Neuron (in vitro differentiated cells): ENCODE data around the gene SIX1.

Source experiments
- H2AFZ ChIP-seq: one replicate; pipeline ENCODE4 v1.6.1; 2013; ENCODE audit warnings: low read depth, mild to moderate bottlenecking, inconsistent platforms, low read length, moderate library complexity
- H3K27me3 ChIP-seq: one replicate; pipeline ENCODE4 v1.6.1; 2013; ENCODE audit warnings: low read length; ENCODE audit not compliant: insufficient read depth
- H3K36me3 ChIP-seq: one replicate; pipeline ENCODE4 v1.6.1; 2013; ENCODE audit warnings: low read length; ENCODE audit not compliant: insufficient read depth
- H3K4me1 ChIP-seq: one replicate; pipeline ENCODE4 v1.6.1; 2013; ENCODE audit warnings: low read length; ENCODE audit not compliant: insufficient read depth
- H3K4me3 ChIP-seq: 2 replicates; pipeline ENCODE4 v1.5.1; 2013; ENCODE audit warnings: mild to moderate bottlenecking, low read length, moderate library complexity
- H3K9me3 ChIP-seq: one replicate; pipeline ENCODE4 v1.6.1; 2013; ENCODE audit warnings: low read length

The SIX1 gene

DNA sequence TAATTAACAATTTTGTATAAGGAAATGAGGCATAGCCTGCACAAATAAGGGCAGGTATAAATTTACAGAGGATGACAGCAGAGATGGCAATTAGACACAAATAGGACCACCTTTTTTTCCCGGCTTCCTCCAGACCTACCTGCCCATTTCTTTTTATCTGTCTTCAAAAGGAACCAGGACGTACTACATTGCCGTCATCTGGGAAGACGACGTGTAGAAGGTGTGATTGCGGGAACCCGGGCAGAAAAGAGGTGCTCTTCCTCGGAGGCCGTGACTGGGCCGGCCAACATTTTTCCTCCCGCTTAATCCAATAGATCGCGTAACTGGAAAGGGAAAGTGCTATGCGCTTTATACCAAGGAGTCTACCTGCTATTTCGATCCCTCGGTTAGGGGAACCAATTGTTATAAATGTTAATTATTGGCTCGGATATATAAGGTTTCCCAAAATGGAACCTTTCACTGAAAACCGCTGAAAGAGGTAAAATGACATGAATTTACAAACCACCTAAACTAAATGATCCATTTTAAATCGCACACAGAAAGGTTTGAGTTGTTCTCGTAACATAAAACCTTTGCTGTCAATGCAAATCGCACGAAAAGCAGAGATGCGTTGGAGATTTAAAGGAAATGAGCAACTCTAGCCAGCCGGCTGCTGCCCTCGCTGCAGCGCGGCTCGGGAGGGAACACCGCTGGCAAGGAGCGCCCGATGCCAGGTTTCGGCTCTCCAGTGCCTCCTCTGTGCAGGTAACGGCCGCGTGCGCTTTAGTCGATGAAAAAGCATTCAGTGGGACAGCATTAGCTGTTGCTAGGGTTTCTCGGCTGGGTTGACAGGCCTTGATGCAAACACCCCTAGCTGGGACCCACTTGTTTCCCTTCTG is 2.8 kb upstream of the SIX1 start:
- Histone ChIP-seq H2AFZ (no peak overlapping the region), H3K27me3 (peaks cover 90% of the 10 kb centered on the region), H3K9me3 (peaks cover 4% of the 10 kb centered on the region), H3K36me3 (no peaks in the 10 kb centered on the region), H3K4me1 (peaks cover 31% of the 10 kb centered on the region), H3K4me3 (no peak overlapping the region)

DNA sequence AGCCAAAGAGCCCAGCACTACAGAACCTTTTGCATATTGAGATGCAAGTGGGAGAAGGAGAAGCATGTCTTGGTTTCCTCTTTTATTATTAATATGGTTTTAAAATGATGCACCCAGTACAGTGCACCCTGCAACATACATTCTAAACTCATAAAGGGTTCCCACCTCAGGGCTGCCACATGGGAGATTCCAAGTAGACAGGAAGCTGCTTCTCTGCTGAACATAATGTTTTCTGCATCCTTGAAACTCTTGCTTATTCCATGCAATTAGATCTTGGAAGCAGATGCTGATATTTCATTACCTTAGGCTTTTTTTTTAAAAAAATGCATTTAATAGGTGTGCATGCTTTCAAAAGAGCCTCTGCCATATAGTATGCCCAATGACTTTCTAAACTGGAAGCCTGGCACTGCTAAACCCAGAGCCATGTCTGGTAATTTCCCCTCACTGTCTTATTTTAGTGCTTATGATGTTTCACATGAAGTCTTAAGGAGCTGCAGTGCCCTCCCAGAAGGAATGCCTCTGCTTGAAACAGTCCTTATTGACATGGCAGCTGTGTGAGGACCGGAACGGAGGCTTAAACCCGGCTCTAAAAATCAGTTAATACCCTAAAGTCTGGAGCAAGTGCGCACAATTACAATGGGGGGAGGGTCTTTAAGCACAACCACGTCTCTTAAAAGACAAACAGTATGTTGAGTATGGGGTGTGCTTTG is 2.0 kb upstream of the SIX1 start:
- Histone ChIP-seq H3K4me3 (no peak overlapping the region), H3K27me3 (peaks cover 91% of the 10 kb centered on the region), H2AFZ (no peak overlapping the region), H3K9me3 (peaks cover 4% of the 10 kb centered on the region), H3K4me1 (peaks cover 34% of the 10 kb centered on the region), H3K36me3 (no peaks in the 10 kb centered on the region)

DNA sequence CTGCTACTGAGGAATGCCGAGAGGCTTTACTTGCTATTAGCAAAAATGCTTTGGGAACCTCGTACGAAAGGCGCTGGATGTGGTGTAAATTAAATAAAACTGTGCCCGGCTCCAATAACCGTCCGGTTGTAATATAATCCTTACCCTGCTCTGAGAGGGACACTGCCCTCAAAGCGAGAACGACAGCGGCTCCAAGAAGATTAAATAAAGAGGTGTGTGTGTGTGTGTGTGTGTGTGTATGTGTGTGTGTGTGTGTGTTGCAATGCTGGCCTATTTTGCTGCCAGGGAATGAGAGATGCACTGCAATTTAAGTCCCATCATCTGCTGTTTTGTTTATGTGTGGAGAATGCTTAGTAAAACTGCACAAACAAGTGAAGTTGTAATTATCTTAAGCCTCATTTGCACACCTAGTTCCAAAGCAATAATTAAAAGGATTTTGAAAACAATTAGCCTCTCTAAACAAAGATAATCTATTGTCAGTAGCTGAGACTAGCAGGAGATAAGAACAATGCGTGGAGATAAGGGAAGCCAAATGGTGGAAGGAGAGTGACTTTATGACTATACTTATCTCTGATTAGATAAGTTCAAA is 1.2 kb upstream of the SIX1 start:
- H3K27me3 ChIP-seq, result peaks cover 91% of the 10 kb centered on the region
- peaks cover 34% of the 10 kb centered on the region for H3K4me1 ChIP-seq
- no peak overlapping the region for H2AFZ ChIP-seq
- peak overlapping the region; percentile 60 for H3K4me3 ChIP-seq
- no peaks in the 10 kb centered on the region for H3K36me3 ChIP-seq
- H3K9me3 ChIP-seq, result no peaks in the 10 kb centered on the region

DNA sequence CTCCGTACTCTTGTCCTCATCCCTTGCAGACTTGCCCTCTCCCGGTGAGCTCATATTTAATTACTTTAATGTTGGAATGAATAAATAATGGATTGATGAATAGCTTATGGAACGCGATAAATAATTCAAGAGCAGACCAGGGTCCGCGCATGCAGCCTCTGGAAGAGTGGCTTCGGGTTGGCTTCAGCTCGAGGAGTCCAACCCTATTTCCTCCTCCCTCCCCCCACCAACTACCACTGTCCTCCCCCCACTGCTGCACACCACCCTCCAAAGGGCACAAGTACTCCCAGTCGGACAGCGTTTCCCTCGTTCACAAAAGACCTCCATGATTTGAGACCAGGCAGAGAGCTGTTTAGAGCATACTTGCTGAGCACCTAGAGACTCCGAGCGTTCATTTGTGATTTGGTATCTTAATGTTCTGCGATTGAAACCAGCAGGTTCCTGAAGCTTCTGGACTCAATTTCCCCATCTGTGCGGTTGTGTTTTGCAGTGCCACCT is 647 bp upstream of the SIX1 start:
- Histone ChIP-seq H3K9me3 (no peaks in the 10 kb centered on the region), H3K4me3 (peak overlapping the region; percentile 60), H3K36me3 (no peaks in the 10 kb centered on the region), H3K4me1 (peaks cover 34% of the 10 kb centered on the region), H3K27me3 (peaks cover 90% of the 10 kb centered on the region), H2AFZ (peak overlapping the region; percentile 82)

DNA sequence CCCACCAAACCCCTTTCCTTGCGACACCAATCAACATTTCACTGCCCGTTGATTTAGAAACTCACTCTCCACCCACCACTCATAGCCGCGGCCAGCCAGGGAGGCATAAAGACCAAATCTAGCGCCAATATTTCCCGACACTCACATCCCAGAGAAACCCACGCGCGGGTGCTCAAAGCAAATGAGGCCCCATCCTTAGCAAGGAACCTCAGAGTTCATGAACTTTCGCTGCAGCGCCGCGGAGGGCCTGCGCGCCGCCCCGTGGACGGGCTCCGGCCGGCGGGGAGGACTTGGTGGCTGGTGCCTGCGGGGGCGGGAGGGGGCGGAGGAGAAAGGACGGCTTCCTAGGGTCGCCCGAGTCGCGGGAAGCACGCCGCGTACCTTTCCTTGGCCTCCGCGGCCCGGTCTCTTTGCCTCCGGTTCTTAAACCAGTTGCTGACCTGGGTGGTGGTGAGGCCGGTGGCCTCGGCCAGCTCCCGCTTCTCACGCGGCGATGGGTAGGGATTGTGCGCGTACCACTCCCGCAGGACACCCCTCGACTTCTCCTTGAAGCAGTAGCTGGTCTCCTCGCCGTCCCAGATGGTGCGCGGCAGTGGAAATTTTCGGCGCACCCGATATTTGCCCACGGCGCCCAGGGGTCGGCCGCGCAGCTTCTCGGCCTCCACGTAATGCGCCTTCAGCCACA is 886 bp downstream of the SIX1 start:
- peaks cover 84% of the 10 kb centered on the region for H3K27me3 ChIP-seq
- H3K36me3 ChIP-seq, result no peaks in the 10 kb centered on the region
- H2AFZ ChIP-seq, result peak overlapping the region; percentile 82
- no peaks in the 10 kb centered on the region for H3K9me3 ChIP-seq
- peak overlapping the region; percentile 60 for H3K4me3 ChIP-seq
- peaks cover 33% of the 10 kb centered on the region for H3K4me1 ChIP-seq

DNA sequence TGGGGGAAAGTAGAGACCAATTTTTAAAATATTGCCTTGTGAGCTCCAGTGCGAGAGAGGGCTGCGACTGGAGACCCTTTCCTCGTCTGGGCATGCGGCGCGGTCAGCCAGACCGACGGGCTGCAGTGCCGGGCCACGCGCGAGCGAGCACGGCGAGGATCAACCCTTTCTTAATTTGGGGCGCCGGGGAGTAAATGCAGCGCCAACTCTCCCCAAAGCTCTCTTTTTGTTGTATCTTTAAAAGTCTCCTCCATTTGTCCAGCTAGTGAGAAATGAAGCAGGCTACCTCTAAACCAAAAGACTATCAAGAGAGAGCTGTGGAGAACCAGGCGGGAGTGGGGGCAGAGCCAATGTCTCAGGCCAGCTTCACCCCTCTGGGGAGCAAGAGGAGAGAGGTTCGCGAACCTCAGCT is 1.4 kb downstream of the SIX1 start:
- H3K9me3 ChIP-seq, result peaks cover under 1% of the 10 kb centered on the region
- peaks cover 27% of the 10 kb centered on the region for H3K4me1 ChIP-seq
- peak overlapping the region; percentile 82 for H2AFZ ChIP-seq
- H3K36me3 ChIP-seq, result no peaks in the 10 kb centered on the region
- peaks cover 84% of the 10 kb centered on the region for H3K27me3 ChIP-seq
- H3K4me3 ChIP-seq, result peak overlapping the region; percentile 60

DNA sequence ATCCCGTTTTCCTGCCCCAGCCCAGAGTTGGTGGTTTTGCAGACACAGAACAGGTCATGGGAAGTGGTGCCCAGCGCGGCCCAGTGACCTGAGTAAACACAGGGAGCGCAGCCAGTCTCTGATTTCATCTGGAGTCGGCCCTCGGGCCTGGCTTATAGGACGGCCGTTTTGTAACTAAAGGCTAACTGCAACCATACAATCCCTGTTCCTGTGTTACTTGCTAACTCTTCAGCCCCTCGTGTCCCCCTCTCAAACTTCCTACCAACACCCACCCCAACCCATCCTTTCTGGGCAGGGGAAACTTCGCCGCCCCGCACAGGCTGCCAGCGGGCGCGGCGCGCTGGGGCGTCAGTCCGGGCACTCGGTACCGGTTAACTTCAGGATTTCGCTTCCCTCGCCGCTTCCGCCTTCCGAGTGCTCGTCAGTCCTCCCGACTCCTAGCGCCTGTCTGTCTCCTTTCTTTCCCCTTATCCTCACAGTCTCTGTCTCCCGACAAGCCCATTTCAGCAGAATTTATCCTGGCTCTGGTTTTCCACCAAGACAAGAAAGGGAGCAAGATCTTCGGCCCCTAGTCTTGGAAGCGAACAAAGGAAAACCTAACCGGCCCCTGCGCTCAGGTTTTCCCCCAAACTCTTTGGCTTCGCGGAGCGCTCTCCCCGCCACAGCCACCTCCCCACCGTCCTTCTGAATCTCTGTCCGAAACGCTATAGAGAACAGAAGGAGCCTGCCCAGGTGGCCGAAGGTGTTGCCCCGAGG is 2.0 kb downstream of the SIX1 start:
- Histone ChIP-seq H3K9me3 (peaks cover 3% of the 10 kb centered on the region), H2AFZ (peak overlapping the region; percentile 82), H3K27me3 (peaks cover 83% of the 10 kb centered on the region), H3K36me3 (no peaks in the 10 kb centered on the region), H3K4me3 (peak overlapping the region; percentile 60), H3K4me1 (peaks cover 22% of the 10 kb centered on the region)

DNA sequence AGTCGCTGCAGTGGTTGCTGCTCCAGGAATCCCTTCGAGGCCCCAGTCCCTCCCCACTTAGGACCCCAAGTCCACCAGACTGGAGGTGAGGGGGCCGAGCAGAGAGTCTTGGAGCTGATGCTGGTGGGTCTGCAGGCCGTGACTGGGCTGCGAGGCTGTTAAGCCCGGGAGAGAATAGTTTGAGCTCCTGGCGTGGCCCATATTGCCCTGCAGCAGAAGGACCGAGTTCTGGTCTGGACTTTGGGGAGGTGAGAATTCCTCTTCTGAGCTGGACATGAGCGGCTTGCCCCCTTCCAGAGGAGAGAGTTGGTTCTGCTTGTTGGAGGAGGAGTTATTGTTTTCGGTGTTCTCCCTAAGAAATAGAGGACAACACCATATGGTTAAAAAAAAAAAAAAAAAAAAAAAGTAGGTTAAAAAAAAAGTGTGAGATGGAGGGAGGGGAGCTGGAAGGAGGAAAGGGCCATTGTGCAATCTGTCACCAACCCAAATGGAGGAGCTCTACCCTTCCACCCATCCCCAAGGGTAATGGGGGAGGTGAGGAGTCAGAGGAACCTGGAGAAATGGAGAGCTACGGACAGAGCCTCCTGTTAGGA is 3.0 kb downstream of the SIX1 start:
- Histone ChIP-seq H3K4me3 (no peak overlapping the region), H2AFZ (no peak overlapping the region), H3K4me1 (peaks cover 22% of the 10 kb centered on the region), H3K27me3 (peaks cover 83% of the 10 kb centered on the region), H3K9me3 (peaks cover 3% of the 10 kb centered on the region), H3K36me3 (no peaks in the 10 kb centered on the region)

DNA sequence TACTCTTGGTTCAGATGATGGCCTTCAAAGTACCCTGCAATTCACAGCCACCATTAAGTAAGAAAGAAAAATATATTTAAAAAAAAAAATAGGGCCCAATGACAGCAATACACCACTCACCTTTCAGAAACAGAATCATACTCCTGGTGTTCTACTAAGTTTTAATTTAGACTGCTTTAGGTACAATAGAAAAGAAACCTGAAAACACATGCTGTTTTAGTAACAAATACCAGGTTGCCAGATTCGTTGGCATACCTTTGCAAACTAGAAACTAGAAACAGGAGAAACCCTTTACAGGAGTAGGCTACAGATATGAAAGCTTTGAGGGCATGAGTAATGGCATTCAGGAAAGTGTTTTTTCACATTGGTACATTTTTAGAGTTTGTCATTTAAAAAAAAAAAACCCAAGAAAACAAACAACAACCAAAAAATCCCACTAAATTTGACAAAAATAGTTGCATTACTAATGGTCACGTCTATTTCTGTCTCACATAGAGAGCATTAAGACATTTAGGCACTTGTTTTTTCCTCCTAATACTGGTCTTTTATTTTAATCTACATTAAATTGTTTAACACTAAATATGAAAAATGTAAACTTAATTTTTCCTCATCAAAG is 4.0 kb downstream of the SIX1 start:
- peaks cover 3% of the 10 kb centered on the region for H3K9me3 ChIP-seq
- H3K4me1 ChIP-seq, result peaks cover 21% of the 10 kb centered on the region
- no peak overlapping the region for H3K4me3 ChIP-seq
- peaks cover 79% of the 10 kb centered on the region for H3K27me3 ChIP-seq
- H2AFZ ChIP-seq, result no peak overlapping the region
- H3K36me3 ChIP-seq, result no peaks in the 10 kb centered on the region

DNA sequence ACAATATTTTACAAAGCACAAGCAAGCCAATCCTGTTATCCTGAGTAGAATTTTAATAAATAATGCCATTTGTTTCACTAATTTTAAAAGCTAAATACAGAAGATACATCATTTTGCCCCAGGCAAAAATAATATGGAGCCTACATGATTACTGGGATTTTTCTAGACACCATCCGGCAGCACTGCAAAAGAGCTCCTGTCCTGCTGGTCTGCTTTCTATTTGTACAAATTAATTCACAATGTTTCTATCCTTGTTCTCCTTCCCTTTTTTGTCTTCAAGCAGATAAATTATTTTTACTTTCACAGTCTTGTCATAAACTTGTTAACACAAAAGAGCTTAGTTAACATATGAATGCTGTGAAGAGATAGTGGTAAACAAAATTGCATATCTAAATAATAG is 4.6 kb downstream of the SIX1 start:
- Histone ChIP-seq H3K36me3 (no peaks in the 10 kb centered on the region), H3K4me1 (peaks cover 15% of the 10 kb centered on the region), H2AFZ (no peak overlapping the region), H3K9me3 (peaks cover 3% of the 10 kb centered on the region), H3K27me3 (peaks cover 80% of the 10 kb centered on the region), H3K4me3 (no peak overlapping the region)

DNA sequence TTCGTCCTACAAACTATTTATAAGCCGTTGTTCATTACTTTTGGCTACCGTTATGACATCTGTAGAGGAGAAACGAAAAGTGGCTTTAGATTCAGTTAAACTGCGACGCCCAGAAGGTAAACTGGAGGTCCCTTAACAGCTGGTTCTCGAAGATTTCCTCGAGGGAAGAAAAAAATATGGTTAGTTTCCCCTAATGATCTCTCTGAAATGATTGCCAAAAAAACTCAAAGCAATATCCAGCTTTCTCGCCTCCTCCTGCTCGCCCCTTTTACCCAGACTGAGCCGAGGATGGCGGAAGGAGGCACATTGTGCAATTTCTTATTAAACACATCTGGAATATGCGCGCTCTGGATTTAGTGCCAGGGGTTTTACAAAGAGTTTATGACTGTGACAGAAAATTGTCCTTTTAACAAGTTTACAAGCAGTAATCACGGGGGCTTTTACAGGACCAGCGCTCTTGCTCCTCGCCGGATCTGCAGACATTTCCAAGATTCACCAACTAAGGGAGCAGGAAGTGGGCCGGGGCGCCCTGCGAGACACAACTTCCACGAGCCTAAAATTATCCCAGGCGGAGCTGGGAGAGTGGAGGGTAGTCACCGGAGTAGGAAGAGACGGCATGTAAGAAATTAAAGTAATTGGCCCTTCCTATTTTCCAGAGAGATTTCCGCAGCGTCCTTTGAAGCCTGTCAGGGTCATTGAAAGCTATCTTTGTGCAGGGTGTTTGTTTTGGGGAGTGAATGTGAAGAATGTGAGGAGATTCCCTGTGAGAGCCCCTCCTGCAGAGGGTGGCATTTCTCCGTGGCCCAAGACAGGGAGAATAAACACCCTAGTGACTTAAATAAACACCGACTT is 5.6 kb downstream of the SIX1 start:
- Histone ChIP-seq H3K4me3 (no peak overlapping the region), H3K4me1 (peaks cover 13% of the 10 kb centered on the region), H2AFZ (no peak overlapping the region), H3K36me3 (no peaks in the 10 kb centered on the region), H3K9me3 (peaks cover 3% of the 10 kb centered on the region), H3K27me3 (peaks cover 80% of the 10 kb centered on the region)
